HG03139 (cell line): ENCODE results near the gene OR5B2.
"Not testable (repeated sequence)": the region's sequence is repeated elsewhere in the genome, so short reads cannot be mapped to it uniquely, and the experiment has no call there.

Experiments
- ATAC-seq: cut with Tn5 transposase; IDR thresholded peaks from one replicate; pipeline ENCODE4 v1.9.1; 2021; ENCODE audit not compliant: unreplicated experiment

The OR5B2 gene

DNA sequence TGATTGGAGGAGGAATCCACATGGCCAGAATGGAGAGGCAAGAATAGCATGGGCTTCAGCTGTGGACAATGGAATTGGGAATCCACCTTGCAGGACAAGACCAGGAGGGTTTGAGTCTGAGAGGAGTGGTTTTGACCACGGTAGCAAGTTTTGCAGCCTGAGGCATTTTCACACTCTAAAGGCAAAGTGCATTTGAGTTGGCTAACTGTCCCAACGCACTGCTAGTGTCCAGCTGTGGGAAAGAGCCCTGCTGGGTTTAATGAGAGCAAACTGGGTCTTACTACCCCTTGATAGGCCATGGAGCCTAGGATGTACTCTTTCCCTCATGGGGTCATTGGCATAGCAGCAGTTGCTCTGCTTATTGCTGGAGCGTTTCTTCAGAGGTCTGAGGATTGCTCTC lies at the start of gene OR5B2:
OR5B2 (minus strand) TSS at position 101 of the 400 bp plus-strand sequence. CDS start 4,860 bp downstream, outside the sequence.
- ATAC-seq = no peak

- ATAC-seq = no peak
These were observed 44.0 kb upstream of the OR5B2 start for GRCh38 chr11:58471892-58472291.

- no peak for ATAC-seq
These were observed 38.4 kb upstream of the OR5B2 start for GRCh38 chr11:58466293-58466692.

GRCh38 chr11:58465690-58466089 lies 37.8 kb upstream of the OR5B2 start:
- no peak for ATAC-seq

GRCh38 chr11:58451585-58451984 lies 23.7 kb upstream of the OR5B2 start:
- ATAC-seq = no peak

DNA sequence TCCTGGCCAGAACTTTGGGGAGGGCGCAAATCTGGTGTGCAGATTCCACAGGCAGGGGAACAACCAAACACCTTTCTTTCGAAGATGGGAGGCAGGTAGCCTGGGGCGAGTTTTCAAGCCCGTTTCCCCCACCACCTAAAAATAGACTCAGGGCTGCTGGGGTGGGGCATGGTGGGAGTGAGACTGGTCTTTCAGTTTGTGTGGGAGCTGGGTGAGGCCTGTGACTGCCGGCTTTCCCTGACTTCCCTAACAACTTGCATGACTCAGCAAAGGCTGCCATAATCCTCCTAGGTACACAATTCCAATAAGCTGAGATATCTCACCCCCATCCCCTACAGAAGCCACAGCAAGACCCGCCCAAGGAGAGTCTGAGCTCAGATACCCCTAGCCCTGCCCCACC lies 18.4 kb upstream of the OR5B2 start:
- no peak for ATAC-seq

DNA sequence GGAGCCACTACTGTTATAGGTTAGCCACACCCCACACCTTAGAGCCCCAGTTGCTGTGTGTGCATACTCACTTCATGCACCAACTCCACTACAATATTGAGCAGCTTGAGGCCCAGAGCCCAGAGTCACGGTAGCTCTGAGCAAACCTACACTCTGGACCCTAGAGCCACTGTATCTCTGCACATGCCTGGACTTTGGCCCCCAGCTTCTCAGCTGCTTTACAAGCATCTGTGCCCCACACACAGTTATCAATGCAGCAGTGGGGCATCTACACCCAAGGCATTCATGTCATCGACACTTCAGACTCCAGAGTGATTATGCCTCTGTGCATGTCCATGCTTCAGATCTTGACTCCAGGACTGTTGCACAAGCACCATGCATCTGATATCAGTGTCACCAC lies 16.4 kb upstream of the OR5B2 start:
- no peak for ATAC-seq

DNA sequence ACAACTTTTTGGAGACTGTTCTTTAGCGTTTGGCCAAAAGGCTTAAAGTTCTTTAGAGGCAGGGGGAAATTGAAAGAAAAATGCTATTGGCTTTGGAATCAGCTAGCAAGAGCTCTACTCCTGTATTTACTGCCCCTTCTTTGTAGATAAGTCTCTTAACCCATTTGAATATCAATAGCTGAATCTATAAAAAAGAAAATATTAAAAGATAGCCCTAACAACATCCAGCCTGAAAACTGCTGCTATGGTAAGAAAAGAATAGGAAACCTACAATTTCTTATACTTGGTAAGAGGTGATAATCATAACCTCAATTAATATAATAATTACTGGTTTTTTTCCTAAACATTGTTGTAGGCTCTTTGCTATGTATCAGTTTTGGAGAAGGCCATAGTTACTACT lies 14.2 kb upstream of the OR5B2 start, which contains the start of gene OR5B12:
OR5B12 (minus strand) TSS at position 101 of the 400 bp plus-strand sequence. CDS start 2,085 bp downstream, outside the sequence.
- no peak for ATAC-seq

GRCh38 chr11:58438486-58438885 lies 10.6 kb upstream of the OR5B2 start:
- no peak for ATAC-seq

- no peak for ATAC-seq
These were observed 6.3 kb upstream of the OR5B2 start for GRCh38 chr11:58434217-58434616.

GRCh38 chr11:58433638-58434203 lies 5.8 kb upstream of the OR5B2 start:
- ATAC-seq = no peak

DNA sequence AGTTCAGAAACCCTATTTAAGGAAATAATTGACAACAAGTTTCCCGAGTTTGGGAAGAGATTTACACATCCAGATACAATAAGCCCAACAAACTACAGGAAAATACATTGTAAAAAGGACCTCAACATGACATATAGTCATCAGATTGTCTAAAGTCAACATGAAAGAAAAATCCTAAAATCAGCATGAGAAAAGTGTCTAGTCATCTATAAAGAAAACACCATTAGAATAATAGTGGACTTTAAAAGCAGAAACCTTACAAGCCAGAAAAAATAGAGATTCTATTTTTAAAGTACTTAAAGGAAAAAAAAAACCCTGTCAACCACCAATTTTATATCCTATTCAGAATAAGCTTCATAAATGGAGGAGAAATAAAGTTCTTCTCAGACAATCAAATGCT lies 1.4 kb upstream of the OR5B2 start:
- no peak for ATAC-seq

GRCh38 chr11:58406774-58407173 lies 21.1 kb downstream of the OR5B2 start, which contains the start of gene OR5B3:
TSS of gene OR5B3 (minus strand) at chr11:58406874. CDS start at chr11:58403409, 3,465 bp downstream.
- ATAC-seq = no peak

- not testable (repeated sequence) for ATAC-seq
These were observed 28.3 kb downstream of the OR5B2 start for GRCh38 chr11:58399622-58400021.

- no peak for ATAC-seq
These were observed 32.3 kb downstream of the OR5B2 start for GRCh38 chr11:58395581-58395980.

- ATAC-seq = no peak
These were observed 33.7 kb downstream of the OR5B2 start for GRCh38 chr11:58394195-58394594.

DNA sequence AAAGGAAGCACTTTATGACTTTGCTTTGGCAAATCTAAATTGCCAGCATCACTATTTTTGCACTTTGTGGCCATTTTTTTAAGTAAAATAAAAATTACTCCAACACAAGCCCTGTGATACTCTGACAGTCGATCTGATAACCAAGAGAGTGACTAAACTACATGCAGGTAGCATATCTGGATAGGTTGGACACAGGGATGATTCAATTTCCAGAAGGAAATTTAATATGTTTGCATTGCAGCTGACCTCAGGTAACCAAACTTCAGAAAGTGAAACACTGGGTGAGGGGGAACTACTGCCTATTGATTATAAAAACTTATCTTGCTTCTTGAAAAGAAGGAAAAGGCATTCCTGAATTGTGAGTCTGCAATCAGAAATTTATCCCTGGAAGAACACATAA lies 35.2 kb downstream of the OR5B2 start:
- ATAC-seq = no peak

- ATAC-seq = no peak
These were observed 36.0 kb downstream of the OR5B2 start for GRCh38 chr11:58391879-58392278.

DNA sequence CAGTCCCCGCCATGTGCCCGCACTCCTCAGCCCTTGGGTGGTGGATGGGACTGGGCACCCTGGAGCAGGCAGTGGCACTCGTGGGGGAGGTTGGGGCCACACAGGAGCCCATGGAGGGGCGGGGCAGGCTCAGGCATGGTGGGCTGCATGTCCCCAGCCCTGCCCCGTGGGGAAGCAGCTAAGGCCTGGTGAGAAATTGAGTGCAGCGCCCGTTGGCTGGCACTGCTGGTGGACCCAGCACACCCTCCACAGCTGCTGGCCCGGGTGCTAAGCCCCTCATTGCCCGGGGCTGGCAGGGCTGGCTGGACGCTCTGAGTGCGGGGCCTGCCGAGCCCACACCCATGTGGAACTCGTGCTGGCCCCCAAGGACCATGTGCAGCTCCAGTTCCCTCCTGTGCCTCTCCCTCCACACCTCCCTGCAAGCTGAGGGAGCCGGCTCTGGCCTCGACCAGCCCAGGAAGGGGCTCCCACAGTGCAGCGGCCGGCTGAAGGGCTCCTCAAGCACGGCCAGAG lies 37.3 kb downstream of the OR5B2 start:
- ATAC-seq = no peak
